KOPT-K1 (cell line): ENCODE data around the gene BRAF.
"Not testable (repeated sequence)": the region's sequence is repeated elsewhere in the genome, so short reads cannot be mapped to it uniquely, and the experiment has no call there.

Experiments
- H3K27ac ChIP-seq: fragments of 200-600 bp; sonication (generic); 2 replicates; pipeline ENCODE4 v1.5.1; 2016; ENCODE audit warnings: antibody characterized with exemption, mild to moderate bottlenecking, low read depth, low read length; ENCODE audit not compliant: poor library complexity, severe bottlenecking
- H3K36me3 ChIP-seq: fragments of 200-600 bp; sonication (generic); 2 replicates; pipeline ENCODE4 v1.5.1; 2017; ENCODE audit warnings: antibody characterized with exemption, mild to moderate bottlenecking, low read length, moderate library complexity; ENCODE audit not compliant: insufficient read depth
- H3K9me3 ChIP-seq: fragments of 200-600 bp; sonication (generic); 2 replicates; pipeline ENCODE4 v1.5.1; 2017; ENCODE audit warnings: antibody characterized with exemption, low read length, mild to moderate bottlenecking; ENCODE audit not compliant: insufficient read depth, poor library complexity, severe bottlenecking

BRAF gene

GRCh38 chr7:140924821-140925421 is at the start of gene BRAF:
Gene BRAF (minus strand): TSS chr7:140924929. CDS start chr7:140924703, 226 bp downstream.
- Histone ChIP-seq H3K27ac (peak within 1 kb of the TSS; percentile 79), H3K36me3 (no peaks in the 10 kb centered on the region), H3K9me3 (no peaks in the 10 kb centered on the region)

GRCh38 chr7:140972876-140973829 is 48.4 kb upstream of the BRAF start:
- Histone ChIP-seq H3K9me3 (no peaks in the 10 kb centered on the region), H3K36me3 (no peaks in the 10 kb centered on the region), H3K27ac (no peak overlapping the region)

- Histone ChIP-seq H3K36me3 (no peaks in the 10 kb centered on the region), H3K9me3 (no peaks in the 10 kb centered on the region), H3K27ac (no peak overlapping the region)
Observed at GRCh38 chr7:140972344-140972743, 47.6 kb upstream of the BRAF start.

DNA sequence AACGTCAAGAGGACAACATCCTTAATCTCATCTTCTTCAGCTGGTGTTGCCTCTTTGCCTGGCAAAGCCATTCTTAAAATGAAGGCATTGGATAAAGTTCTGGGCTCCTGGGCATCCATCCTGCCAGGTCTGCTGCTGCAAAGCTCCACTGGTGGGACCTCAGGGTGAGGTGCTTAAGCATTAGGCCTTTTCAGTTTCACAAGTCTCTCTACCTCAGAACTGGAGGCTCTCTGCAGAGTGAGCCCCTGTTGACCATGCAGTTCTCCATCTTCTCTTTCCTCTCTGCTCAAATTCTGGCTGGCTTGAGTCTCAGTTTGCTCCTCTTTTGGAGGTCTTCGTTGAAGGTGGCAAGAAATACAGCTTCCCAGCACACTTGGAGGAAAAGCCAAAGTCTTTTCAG is 42.7 kb upstream of the BRAF start:
- Histone ChIP-seq H3K9me3 (no peaks in the 10 kb centered on the region), H3K27ac (no peak overlapping the region), H3K36me3 (no peaks in the 10 kb centered on the region)

DNA sequence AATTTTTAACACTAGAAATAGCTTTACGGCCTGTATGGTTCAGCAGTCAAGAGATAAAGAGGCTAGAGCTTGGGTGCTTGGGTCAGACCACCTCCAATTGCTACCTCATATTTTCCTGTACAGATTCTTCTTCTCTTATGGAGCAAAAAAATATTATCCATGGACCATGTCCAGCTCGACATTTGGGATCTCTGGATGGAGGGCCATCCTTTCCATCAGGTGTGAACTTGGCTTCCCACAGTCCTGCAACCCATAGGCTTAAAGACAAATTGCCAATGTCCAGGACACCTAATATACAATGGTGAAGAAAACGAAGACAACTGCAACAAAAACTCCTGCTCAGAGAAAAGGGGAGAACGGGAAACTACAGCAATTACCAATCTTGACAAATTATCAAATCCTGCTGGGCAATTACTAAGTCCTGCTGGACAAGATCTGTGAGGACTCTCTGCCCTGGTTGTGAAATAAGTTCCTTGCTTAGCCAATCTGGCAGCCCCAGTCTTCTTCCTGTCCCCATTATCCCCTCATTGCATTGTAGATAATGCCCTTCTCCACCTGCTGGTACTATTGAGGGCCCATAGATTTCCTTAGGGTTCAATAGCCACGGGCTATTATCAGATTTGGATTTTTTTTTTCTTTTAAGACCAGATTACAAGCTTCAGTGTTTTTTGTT is 42.0 kb upstream of the BRAF start:
- Histone ChIP-seq H3K27ac (no peak overlapping the region), H3K9me3 (no peaks in the 10 kb centered on the region), H3K36me3 (no peaks in the 10 kb centered on the region)

- Histone ChIP-seq H3K9me3 (peaks cover 11% of the 10 kb centered on the region), H3K27ac (no peak overlapping the region), H3K36me3 (no peaks in the 10 kb centered on the region)
Observed at GRCh38 chr7:140961117-140961516, 36.4 kb upstream of the BRAF start.

- not testable (repeated sequence) for H3K27ac ChIP-seq, H3K36me3 ChIP-seq
- peaks cover 11% of the 10 kb centered on the region for H3K9me3 ChIP-seq
Observed at GRCh38 chr7:140956997-140957396, 32.3 kb upstream of the BRAF start.

DNA sequence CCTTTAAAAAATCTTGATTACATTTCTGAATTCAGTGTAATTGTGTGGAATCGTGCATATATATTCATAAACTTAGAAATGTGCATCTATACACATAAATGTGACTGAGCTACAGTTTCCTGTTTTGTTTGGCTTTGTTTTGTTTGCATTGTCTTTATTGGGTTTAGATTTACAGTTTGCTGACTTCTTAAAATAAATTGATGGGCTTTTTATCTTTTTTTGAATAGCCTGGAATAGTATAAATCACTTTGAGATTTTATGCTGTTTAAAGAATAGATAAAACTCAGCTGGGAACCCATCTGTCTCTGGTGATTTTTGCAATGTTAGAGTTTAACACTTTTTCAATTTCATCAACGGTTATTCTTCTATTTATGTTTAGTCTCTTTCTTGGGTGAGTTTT is 21.2 kb upstream of the BRAF start:
- Histone ChIP-seq H3K9me3 (no peaks in the 10 kb centered on the region), H3K36me3 (no peaks in the 10 kb centered on the region), H3K27ac (no peak overlapping the region)

DNA sequence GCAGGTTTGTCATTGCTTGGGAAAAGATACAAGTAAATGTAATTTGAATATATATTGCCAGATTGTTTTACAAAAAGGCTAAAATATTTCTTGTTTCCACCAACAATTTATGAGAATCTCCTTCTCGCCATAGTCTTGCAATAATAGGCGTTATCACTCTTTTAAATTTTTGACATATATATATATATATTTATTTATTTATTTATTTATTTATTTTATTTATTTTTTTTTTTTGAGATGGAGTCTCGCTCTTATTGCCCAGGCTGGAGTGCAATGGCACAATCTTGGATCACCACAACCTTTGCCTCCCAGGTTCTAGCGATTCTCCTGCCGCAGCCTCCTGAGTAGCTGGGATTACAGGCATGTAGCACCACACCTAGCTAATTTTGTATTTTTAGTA is 17.5 kb upstream of the BRAF start:
- H3K27ac ChIP-seq, H3K9me3 ChIP-seq, H3K36me3 ChIP-seq: not testable (repeated sequence)

DNA sequence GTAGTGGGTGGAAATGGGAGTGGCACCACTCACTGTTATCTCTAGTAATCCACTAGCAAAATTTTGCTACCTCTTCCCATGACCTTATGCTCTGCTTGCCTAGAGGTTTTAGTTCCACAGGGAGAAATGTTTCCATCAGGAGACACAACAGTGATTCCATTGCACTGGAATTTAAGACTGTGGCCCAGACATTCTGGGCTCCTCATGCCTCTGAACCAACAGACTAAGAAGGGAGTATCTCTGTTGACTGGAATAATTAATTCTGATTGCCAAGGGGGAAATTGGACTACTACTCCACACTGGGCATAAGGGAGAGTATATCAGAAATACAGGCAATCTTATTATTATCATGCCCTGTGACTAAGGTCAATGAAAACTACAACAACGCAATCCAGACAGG is 16.2 kb upstream of the BRAF start:
- H3K36me3 ChIP-seq, result no peaks in the 10 kb centered on the region
- H3K9me3 ChIP-seq, result no peaks in the 10 kb centered on the region
- H3K27ac ChIP-seq, result no peak overlapping the region

- Histone ChIP-seq H3K9me3 (no peaks in the 10 kb centered on the region), H3K36me3 (no peaks in the 10 kb centered on the region)
Observed at GRCh38 chr7:140937702-140938264, 13.1 kb upstream of the BRAF start.

GRCh38 chr7:140928491-140929309 is 4.0 kb upstream of the BRAF start:
- Histone ChIP-seq H3K27ac (no peak overlapping the region), H3K9me3 (no peaks in the 10 kb centered on the region), H3K36me3 (no peaks in the 10 kb centered on the region)

More at GRCh38 chr7:140937702-140938264, 13.1 kb upstream of the BRAF start:
- H3K27ac ChIP-seq, result no peak overlapping the region

GRCh38 chr7:140927945-140928344 is 3.2 kb upstream of the BRAF start:
- H3K9me3 ChIP-seq, H3K36me3 ChIP-seq, H3K27ac ChIP-seq: not testable (repeated sequence)

- Histone ChIP-seq H3K9me3 (no peaks in the 10 kb centered on the region), H3K36me3 (no peaks in the 10 kb centered on the region), H3K27ac (no peak overlapping the region)
Observed at GRCh38 chr7:140927351-140927750, 2.6 kb upstream of the BRAF start.
